Measurements from ENCODE around the gene STXBP1. TPM values are rescaled to one million over a fixed set of nuclear protein-coding genes. Genes with fewer than 3 reads are reported as not detected.

Gene STXBP1
- total and polyA plus RNA-seq, 2 experiments from 2014 or later: 27.0 to 95.5 TPM

- H3K27ac ChIP-seq: no peak overlapping the region
- peaks cover 18% of the 10 kb centered on the region for H3K36me3 ChIP-seq
- no peaks in the 10 kb centered on the region for H3K27me3 ChIP-seq
- TF ChIP-seq CTCF (IDR thresholded peaks at IDR 0.05; ENCODE audit: low read depth, low read length): no peak
- no peaks in the 10 kb centered on the region for H3K9me3 ChIP-seq (ENCODE audit: low read depth)
- H3K4me3 ChIP-seq: no peak overlapping the region
- no peaks in the 10 kb centered on the region for H3K4me1 ChIP-seq (ENCODE audit: low read depth)
- DNase-seq (ENCODE audit: low read depth in 1 of 2, low spot score in 1 of 2): no peak
Measured at GRCh38 chr9:127667127-127667844, 55.2 kb downstream of the STXBP1 start.

GRCh38 chr9:127667906-127668305 lies 55.8 kb downstream of the STXBP1 start:
- H3K4me1 ChIP-seq (ENCODE audit: low read depth): no peaks in the 10 kb centered on the region
- H3K27me3 ChIP-seq: no peaks in the 10 kb centered on the region
- no peak overlapping the region for H3K27ac ChIP-seq
- no peak for DNase-seq (ENCODE audit: low read depth in 1 of 2, low spot score in 1 of 2)
- TF ChIP-seq CTCF (IDR thresholded peaks at IDR 0.05; ENCODE audit: low read depth, low read length): no peak
- H3K36me3 ChIP-seq: peaks cover 20% of the 10 kb centered on the region
- H3K4me3 ChIP-seq: no peak overlapping the region
- no peaks in the 10 kb centered on the region for H3K9me3 ChIP-seq (ENCODE audit: low read depth)

- Histone ChIP-seq H3K27ac (no peak overlapping the region), H3K4me1 (ENCODE audit: low read depth) (no peaks in the 10 kb centered on the region), H3K36me3 (peaks cover 21% of the 10 kb centered on the region), H3K9me3 (ENCODE audit: low read depth) (no peaks in the 10 kb centered on the region), H3K27me3 (no peaks in the 10 kb centered on the region), H3K4me3 (no peak overlapping the region)
- TF ChIP-seq CTCF (IDR thresholded peaks at IDR 0.05; ENCODE audit: low read depth, low read length): no peak
- no peak for DNase-seq (ENCODE audit: low read depth in 1 of 2, low spot score in 1 of 2)
Measured at GRCh38 chr9:127673234-127673633, 61.2 kb downstream of the STXBP1 start.

GRCh38 chr9:127676638-127677037 lies 64.6 kb downstream of the STXBP1 start:
- peaks cover 26% of the 10 kb centered on the region for H3K36me3 ChIP-seq
- TF ChIP-seq CTCF (IDR thresholded peaks at IDR 0.05; ENCODE audit: low read depth, low read length): no peak

GRCh38 chr9:127679506-127679905 lies 67.4 kb downstream of the STXBP1 start:
- H3K4me3 ChIP-seq: no peak overlapping the region
- H3K36me3 ChIP-seq: peaks cover 10% of the 10 kb centered on the region
- no peaks in the 10 kb centered on the region for H3K27me3 ChIP-seq
- no peaks in the 10 kb centered on the region for H3K4me1 ChIP-seq (ENCODE audit: low read depth)
- TF ChIP-seq CTCF (IDR thresholded peaks at IDR 0.05; ENCODE audit: low read depth, low read length): no peak
- H3K9me3 ChIP-seq (ENCODE audit: low read depth): no peaks in the 10 kb centered on the region
- no peak overlapping the region for H3K27ac ChIP-seq
- no peak for DNase-seq (ENCODE audit: low read depth in 1 of 2, low spot score in 1 of 2)

More at GRCh38 chr9:127676638-127677037, 64.6 kb downstream of the STXBP1 start:
- Histone ChIP-seq H3K4me1 (ENCODE audit: low read depth) (no peaks in the 10 kb centered on the region), H3K9me3 (ENCODE audit: low read depth) (no peaks in the 10 kb centered on the region), H3K27ac (no peak overlapping the region), H3K27me3 (no peaks in the 10 kb centered on the region), H3K4me3 (no peak overlapping the region)
- peak in 1 of 2 donors; percentile 27 for DNase-seq (ENCODE audit: low read depth in 1 of 2, low spot score in 1 of 2)
